HepG2 (cell line): ENCODE results near the gene ABHD3. TPM values are rescaled to one million over a fixed set of nuclear protein-coding genes. Genes with fewer than 3 reads are reported as not detected.

ENCODE experiments used
- CAMTA2 ChIP-seq: sonication (generic); formaldehyde crosslinking; IDR thresholded peaks from 2 replicates; pipeline ENCODE4 v1.4.0; 2020; ENCODE audit warnings: mild to moderate bottlenecking, missing genetic modification reagents, borderline replicate concordance
- PATZ1 ChIP-seq: sonication (generic); formaldehyde crosslinking; IDR thresholded peaks from 2 replicates; pipeline ENCODE4 v1.4.0; 2020; ENCODE audit warnings: missing genetic modification reagents
- POLR2A ChIP-seq, 2 experiments: IDR thresholded peaks; 2 replicates each; pipeline ENCODE4 v1.6.1; 2011; ENCODE audit warnings: low read depth in 2 of 2, low read length in 2 of 2, mild to moderate bottlenecking in 1 of 2, moderate library complexity in 1 of 2; ENCODE audit not compliant: insufficient read depth in 1 of 2
- SNAPC2 ChIP-seq: sonication (generic); formaldehyde crosslinking; IDR thresholded peaks from 2 replicates; pipeline ENCODE4 v1.8.1; 2022; ENCODE audit warnings: mild to moderate bottlenecking, missing genetic modification reagents
- SRSF4 ChIP-seq: fragments of 200-400 bp; formaldehyde crosslinking; IDR thresholded peaks from one replicate; pipeline ENCODE4 v1.6.1; 2018; ENCODE audit warnings: mild to moderate bottlenecking, low read depth, low read length, moderate library complexity; ENCODE audit not compliant: poor library complexity, severe bottlenecking
- ZKSCAN8 ChIP-seq: IDR thresholded peaks from 2 replicates; pipeline ENCODE4 v1.6.1; 2016; ENCODE audit warnings: borderline replicate concordance, missing genetic modification reagents, missing compliant biosample characterization
- ZSCAN5A ChIP-seq: sonication (generic); formaldehyde crosslinking; IDR thresholded peaks from 2 replicates; pipeline ENCODE4 v1.8.0; 2022; ENCODE audit warnings: mild to moderate bottlenecking, missing genetic modification reagents, borderline replicate concordance
- polyA plus RNA-seq, 8 experiments: library from polyadenylated mRNA; depleted of rRNA in 3 of 8; stranded (reverse) in 7 of 8; unstranded in 1 of 8; fragments of >200 nt; fragmentation: Illumina TruSeq in 4 of 8; extraction: Trizol in 4 of 8; gene quantifications; 2 replicates each; pipeline versions ENCODE4 v1.2.1 to v1.2.3, GENCODE V29; 2011 to 2016; ENCODE audit warnings: low read depth in 4 of 8, missing spikeins in 1 of 8, mixed read lengths in 1 of 8; ENCODE audit not compliant: insufficient read depth in 1 of 8
- total RNA-seq, 5 experiments: library from RNA; depleted of rRNA; stranded (reverse); fragments of >200 nt; fragmentation: Illumina TruSeq; extraction: Trizol; gene quantifications; 2 replicates each; pipeline ENCODE4 v1.2.3, GENCODE V29; 2016; ENCODE audit warnings: low read depth in 1 of 5
- TF ChIP-seq, protein P1 (sequence below): sonication (generic); formaldehyde crosslinking; IDR thresholded peaks from 2 replicates; pipeline ENCODE4 v1.4.0; 2020; ENCODE audit warnings: missing genetic modification reagents

ABHD3 gene
- total and polyA plus RNA-seq, 2 of the 13 experiments (the other 11 are each of a cell fraction or from before 2014, with no cell fraction given) = 32.1 to 40.2 TPM

GRCh38 chr18:21669736-21670285 is 34.8 kb downstream of the ABHD3 start (continued):
- TF ChIP-seq, protein P1, sequence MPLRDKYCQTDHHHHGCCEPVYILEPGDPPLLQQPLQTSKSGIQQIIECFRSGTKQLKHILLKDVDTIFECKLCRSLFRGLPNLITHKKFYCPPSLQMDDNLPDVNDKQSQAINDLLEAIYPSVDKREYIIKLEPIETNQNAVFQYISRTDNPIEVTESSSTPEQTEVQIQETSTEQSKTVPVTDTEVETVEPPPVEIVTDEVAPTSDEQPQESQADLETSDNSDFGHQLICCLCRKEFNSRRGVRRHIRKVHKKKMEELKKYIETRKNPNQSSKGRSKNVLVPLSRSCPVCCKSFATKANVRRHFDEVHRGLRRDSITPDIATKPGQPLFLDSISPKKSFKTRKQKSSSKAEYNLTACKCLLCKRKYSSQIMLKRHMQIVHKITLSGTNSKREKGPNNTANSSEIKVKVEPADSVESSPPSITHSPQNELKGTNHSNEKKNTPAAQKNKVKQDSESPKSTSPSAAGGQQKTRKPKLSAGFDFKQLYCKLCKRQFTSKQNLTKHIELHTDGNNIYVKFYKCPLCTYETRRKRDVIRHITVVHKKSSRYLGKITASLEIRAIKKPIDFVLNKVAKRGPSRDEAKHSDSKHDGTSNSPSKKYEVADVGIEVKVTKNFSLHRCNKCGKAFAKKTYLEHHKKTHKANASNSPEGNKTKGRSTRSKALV = no peak
- TF ChIP-seq ZSCAN5A (CRISPR knock-in tag) (no peak), CAMTA2 (no peak), PATZ1 (CRISPR knock-in tag) (no peak), POLR2A (IDR thresholded peaks at IDR 0.05; ENCODE audit: insufficient read depth in 1 of 2, low read depth in 2 of 2, low read length in 2 of 2) (no peak), ZKSCAN8 (no peak), SRSF4 (no peak), SNAPC2 (no peak)
